ENCODE data around the gene ZNF230.
A peak's percentile ranks its signal among the peaks of the same experiment; 100 is the strongest.

ZNF230 gene

GRCh38 chr19:44002566-44003460 lies at the start of gene ZNF230:
Gene ZNF230, plus strand, starts transcription at chr19:44002957. Its CDS starts 4,122 bp downstream, at chr19:44007079.
- peak; percentile 29 to 96 (median 87) for DNase-seq

- no peak for DNase-seq
Measured at GRCh38 chr19:43956827-43957226, 45.9 kb upstream of the ZNF230 start.

- DNase-seq = no peak
Measured at GRCh38 chr19:43957891-43958290, 44.9 kb upstream of the ZNF230 start.

GRCh38 chr19:43960411-43960810 lies 42.3 kb upstream of the ZNF230 start:
- DNase-seq = no peak

- no peak for DNase-seq
Measured at GRCh38 chr19:43966079-43966694, 36.6 kb upstream of the ZNF230 start.

GRCh38 chr19:43976732-43977131 lies 26.0 kb upstream of the ZNF230 start:
- DNase-seq = no peak

GRCh38 chr19:43983544-43983911 lies 19.2 kb upstream of the ZNF230 start:
- DNase-seq = no peak

- peak; percentile 32 to 97 (median 89) for DNase-seq
Measured at GRCh38 chr19:43983912-43984686, 18.7 kb upstream of the ZNF230 start, which contains the start of gene ZNF155. Gene ZNF155, plus strand, starts transcription at chr19:43984188. Its CDS starts 4,356 bp downstream, at chr19:43988544.

GRCh38 chr19:43984687-43985000 lies 18.1 kb upstream of the ZNF230 start:
- DNase-seq = peak in 12 of 51 donors; percentile 1 to 19 (median 2)

GRCh38 chr19:43997631-43998290 lies 5.0 kb upstream of the ZNF230 start:
- DNase-seq = no peak

- no peak for DNase-seq
Measured at GRCh38 chr19:44002212-44002565, 568 bp upstream of the ZNF230 start.

- DNase-seq = peak in 4 of 51 donors; percentile 1 to 3 (median 2)
Measured at GRCh38 chr19:44003461-44004009, 778 bp downstream of the ZNF230 start.

- DNase-seq = no peak
Measured at GRCh38 chr19:44005973-44006372, 3.2 kb downstream of the ZNF230 start.

GRCh38 chr19:44007473-44007872 lies 4.7 kb downstream of the ZNF230 start:
- DNase-seq = no peak

- DNase-seq = no peak
Measured at GRCh38 chr19:44010468-44010867, 7.7 kb downstream of the ZNF230 start.

- DNase-seq = no peak
Measured at GRCh38 chr19:44019498-44019897, 16.7 kb downstream of the ZNF230 start.

- DNase-seq = no peak
Measured at GRCh38 chr19:44021221-44021620, 18.5 kb downstream of the ZNF230 start.

GRCh38 chr19:44024900-44025216 lies 22.1 kb downstream of the ZNF230 start:
- no peak for DNase-seq

- DNase-seq = peak in 50 of 51 donors; percentile 16 to 89 (median 71)
Measured at GRCh38 chr19:44025217-44025936, 22.6 kb downstream of the ZNF230 start, which contains the start of gene ZNF222. Gene ZNF222, plus strand, starts transcription at chr19:44025379. Its CDS starts 58 bp downstream, at chr19:44025437.

GRCh38 chr19:44026622-44027021 lies 23.9 kb downstream of the ZNF230 start:
- DNase-seq = no peak
